ENCODE results near the gene DENND5B.
"Not testable (repeated sequence)": the region's sequence is repeated elsewhere in the genome, so short reads cannot be mapped to it uniquely, and the experiment has no call there.

The DENND5B gene

GRCh38 chr12:31560516-31560915 lies 30.4 kb downstream of the DENND5B start:
- no peaks in the 10 kb centered on the region for H3K27me3 ChIP-seq (ENCODE audit: low read depth, low read length)
- peaks cover 73% of the 10 kb centered on the region for H3K79me2 ChIP-seq (ENCODE audit: low read length)
- no peaks in the 10 kb centered on the region for H3K9me3 ChIP-seq (ENCODE audit: insufficient read depth, low read length)
- H4K20me1 ChIP-seq (ENCODE audit: insufficient read depth, low read length) = peaks cover 15% of the 10 kb centered on the region; the same call in 1 of the 2 replicates
- TF ChIP-seq EZH2phosphoT487 (IDR thresholded peaks at IDR 0.05; ENCODE audit: low read depth) (no peak), CTCF (IDR thresholded peaks at IDR 0.05; ENCODE audit: low read depth, low read length) (no peak)
- peaks cover 3% of the 10 kb centered on the region for H3K36me3 ChIP-seq (replicated peaks; ENCODE audit: low read depth, low read length)
- H2AFZ ChIP-seq (ENCODE audit: low read depth, low read length) = no peak overlapping the region
- no peak overlapping the region for H3K4me2 ChIP-seq (ENCODE audit: low read length)
- no peak overlapping the region for H3K4me3 ChIP-seq (ENCODE audit: low read length)
- H3K4me1 ChIP-seq (ENCODE audit: low read length) = peaks cover 29% of the 10 kb centered on the region
- H3K27ac ChIP-seq (ENCODE audit: low read length) = no peak overlapping the region
- no peak overlapping the region for H3K9ac ChIP-seq (ENCODE audit: low read length)

- peaks cover 61% of the 10 kb centered on the region for H3K79me2 ChIP-seq (ENCODE audit: low read length)
Measured at GRCh38 chr12:31558521-31558920, 32.4 kb downstream of the DENND5B start.

GRCh38 chr12:31557707-31558106 lies 33.2 kb downstream of the DENND5B start:
- Histone ChIP-seq H3K36me3 (replicated peaks; ENCODE audit: low read depth, low read length) (peaks cover 3% of the 10 kb centered on the region), H2AFZ (ENCODE audit: low read depth, low read length) (no peak overlapping the region), H3K9me3 (ENCODE audit: insufficient read depth, low read length) (no peaks in the 10 kb centered on the region), H3K4me3 (ENCODE audit: low read length) (no peak overlapping the region), H3K9ac (ENCODE audit: low read length) (no peak overlapping the region), H4K20me1 (ENCODE audit: insufficient read depth, low read length) (0 out of 2 replicates have a peak, but pooled peaks cover 6% of the 10 kb centered on the region), H3K27me3 (ENCODE audit: low read depth, low read length) (no peaks in the 10 kb centered on the region), H3K27ac (ENCODE audit: low read length) (no peak overlapping the region), H3K4me1 (ENCODE audit: low read length) (peaks cover 12% of the 10 kb centered on the region), H3K79me2 (ENCODE audit: low read length) (peaks cover 54% of the 10 kb centered on the region), H3K4me2 (ENCODE audit: low read length) (no peak overlapping the region)
- TF ChIP-seq CTCF (IDR thresholded peaks at IDR 0.05; ENCODE audit: low read depth, low read length) = no peak
- no peak for TF ChIP-seq EZH2phosphoT487 (IDR thresholded peaks at IDR 0.05; ENCODE audit: low read depth)

More at GRCh38 chr12:31558521-31558920, 32.4 kb downstream of the DENND5B start:
- Histone ChIP-seq H3K36me3 (replicated peaks; ENCODE audit: low read depth, low read length) (peaks cover 3% of the 10 kb centered on the region), H3K9me3 (ENCODE audit: insufficient read depth, low read length) (no peaks in the 10 kb centered on the region), H2AFZ (ENCODE audit: low read depth, low read length) (no peak overlapping the region), H3K27me3 (ENCODE audit: low read depth, low read length) (no peaks in the 10 kb centered on the region), H3K4me3 (ENCODE audit: low read length) (no peak overlapping the region), H3K4me1 (ENCODE audit: low read length) (peaks cover 20% of the 10 kb centered on the region), H4K20me1 (ENCODE audit: insufficient read depth, low read length) (0 out of 2 replicates have a peak, but pooled peaks cover 6% of the 10 kb centered on the region), H3K27ac (ENCODE audit: low read length) (no peak overlapping the region), H3K9ac (ENCODE audit: low read length) (no peak overlapping the region), H3K4me2 (ENCODE audit: low read length) (no peak overlapping the region)
- TF ChIP-seq CTCF (IDR thresholded peaks at IDR 0.05; ENCODE audit: low read depth, low read length) = no peak
- TF ChIP-seq EZH2phosphoT487 (IDR thresholded peaks at IDR 0.05; ENCODE audit: low read depth) = no peak

- peaks cover 34% of the 10 kb centered on the region for H3K79me2 ChIP-seq (ENCODE audit: low read length)
- not testable (repeated sequence) for H4K20me1 ChIP-seq (ENCODE audit: insufficient read depth, low read length); H3K27ac ChIP-seq (ENCODE audit: low read length); H2AFZ ChIP-seq (ENCODE audit: low read depth, low read length); H3K36me3 ChIP-seq (replicated peaks; ENCODE audit: low read depth, low read length); H3K27me3 ChIP-seq (ENCODE audit: low read depth, low read length); H3K9me3 ChIP-seq (ENCODE audit: insufficient read depth, low read length); H3K4me3 ChIP-seq (ENCODE audit: low read length); H3K9ac ChIP-seq (ENCODE audit: low read length); H3K4me1 ChIP-seq (ENCODE audit: low read length); H3K4me2 ChIP-seq (ENCODE audit: low read length)
Measured at GRCh38 chr12:31555466-31555865, 35.5 kb downstream of the DENND5B start.

GRCh38 chr12:31550590-31550989 lies 40.3 kb downstream of the DENND5B start:
- not testable (repeated sequence) for H4K20me1 ChIP-seq (ENCODE audit: insufficient read depth, low read length); H3K9me3 ChIP-seq (ENCODE audit: insufficient read depth, low read length); H3K4me2 ChIP-seq (ENCODE audit: low read length); H3K27me3 ChIP-seq (ENCODE audit: low read depth, low read length); H3K36me3 ChIP-seq (replicated peaks; ENCODE audit: low read depth, low read length); H3K9ac ChIP-seq (ENCODE audit: low read length); H3K4me3 ChIP-seq (ENCODE audit: low read length); H3K79me2 ChIP-seq (ENCODE audit: low read length); H3K27ac ChIP-seq (ENCODE audit: low read length); H3K4me1 ChIP-seq (ENCODE audit: low read length); H2AFZ ChIP-seq (ENCODE audit: low read depth, low read length)
